Stimulated activated CD4-positive, alpha-beta T cell treated with anti-CD3 and anti-CD28 coated beads, Interleukin-15, amount 100 ng/mL, for 1 hour (primary cell): ENCODE results near the gene PLCL2.

Experiments
- DNase-seq, 2 donors: peaks; one replicate each; pipeline ENCODE4 v3.0.0-alpha.2; 2020; ENCODE audit warnings: low read depth in 1 of 2, low spot score in 1 of 2

Gene PLCL2

GRCh38 chr3:16913264-16913580 lies 28.5 kb downstream of the PLCL2 start:
- no peak for DNase-seq

DNA sequence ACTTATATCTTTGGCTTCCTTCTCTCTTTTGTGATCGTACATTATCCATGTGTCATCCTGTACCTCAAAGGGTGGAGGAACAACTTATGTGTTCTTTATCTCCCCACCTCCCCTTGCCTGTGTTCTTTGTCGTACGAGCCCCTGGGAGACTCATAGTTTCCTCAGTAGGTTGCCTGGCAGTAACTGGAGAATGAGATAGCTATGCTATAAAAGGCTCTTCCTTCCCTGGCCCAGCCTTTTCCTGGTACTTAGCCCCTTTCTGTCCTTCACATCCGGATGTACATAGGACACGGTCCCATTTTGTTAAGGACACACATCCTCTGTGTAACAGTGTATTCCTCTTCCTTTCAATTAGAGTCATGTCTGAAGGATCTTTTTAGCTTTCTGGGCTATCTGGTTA lies 32.1 kb downstream of the PLCL2 start:
- no peak for DNase-seq

- no peak for DNase-seq
Observed at GRCh38 chr3:16917256-16917935, 32.6 kb downstream of the PLCL2 start.

- DNase-seq, result no peak
Observed at GRCh38 chr3:16917980-16918682, 33.4 kb downstream of the PLCL2 start.

GRCh38 chr3:16918683-16919025 lies 33.9 kb downstream of the PLCL2 start:
- DNase-seq, result no peak

- no peak for DNase-seq
Observed at GRCh38 chr3:16923112-16923511, 38.4 kb downstream of the PLCL2 start.

- DNase-seq, result no peak
Observed at GRCh38 chr3:16927485-16927884, 42.7 kb downstream of the PLCL2 start.

GRCh38 chr3:16928386-16929132 lies 43.8 kb downstream of the PLCL2 start:
- no peak for DNase-seq

- no peak for DNase-seq
Observed at GRCh38 chr3:16929311-16929710, 44.6 kb downstream of the PLCL2 start.

GRCh38 chr3:16932877-16933276 lies 48.1 kb downstream of the PLCL2 start:
- no peak for DNase-seq

GRCh38 chr3:16935781-16936180 lies 51.0 kb downstream of the PLCL2 start:
- no peak for DNase-seq

- no peak for DNase-seq
Observed at GRCh38 chr3:16936233-16936632, 51.5 kb downstream of the PLCL2 start.

- no peak for DNase-seq
Observed at GRCh38 chr3:16936676-16937230, 52.0 kb downstream of the PLCL2 start.

- no peak for DNase-seq
Observed at GRCh38 chr3:16937326-16937845, 52.6 kb downstream of the PLCL2 start.

DNA sequence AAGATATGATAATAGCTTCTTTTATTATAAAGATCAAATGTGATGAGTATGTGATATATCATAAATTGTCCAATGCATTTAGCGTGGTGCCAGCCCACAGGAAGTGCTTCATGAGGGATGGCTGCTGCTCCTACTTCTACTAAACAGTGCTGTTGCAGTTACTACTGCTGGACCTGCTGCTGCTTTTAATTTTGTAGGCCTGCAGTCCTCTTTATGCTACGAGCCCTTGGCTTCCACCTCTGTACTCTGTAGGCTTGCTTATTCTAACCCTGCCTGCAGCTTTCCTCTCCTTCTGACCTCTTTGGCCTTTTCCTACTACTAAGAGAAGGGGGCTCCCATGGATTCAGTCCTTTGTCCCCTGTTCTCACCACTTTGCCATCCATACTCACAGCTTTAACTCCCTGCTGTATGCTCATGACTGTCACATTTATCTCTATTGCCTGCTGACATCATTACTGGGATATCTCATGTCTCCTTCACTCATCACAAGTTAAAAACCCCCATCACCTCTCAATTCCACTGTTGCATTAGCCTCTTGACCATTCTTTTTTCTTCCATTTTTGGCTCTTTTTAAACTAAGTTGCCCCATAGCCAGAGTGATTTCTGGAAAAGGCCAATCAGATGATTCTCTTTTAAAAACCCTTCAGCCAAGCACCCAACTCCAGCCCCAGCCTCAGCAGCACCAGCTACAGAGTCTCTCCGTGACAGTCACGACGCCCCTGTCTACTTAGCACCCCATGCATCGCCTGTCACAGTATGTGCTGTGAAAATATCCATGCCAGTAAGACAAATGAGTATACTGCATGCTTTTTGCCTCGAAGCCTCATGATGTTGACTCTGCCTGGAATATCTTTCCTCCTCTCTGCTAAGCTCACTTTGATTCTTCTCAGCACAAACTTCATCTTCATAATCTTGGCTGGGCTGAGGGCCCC lies 56.3 kb downstream of the PLCL2 start:
- DNase-seq, result no peak

- DNase-seq, result no peak
Observed at GRCh38 chr3:16942955-16943354, 58.2 kb downstream of the PLCL2 start.

- DNase-seq, result no peak
Observed at GRCh38 chr3:16943857-16944256, 59.1 kb downstream of the PLCL2 start.

GRCh38 chr3:16944356-16944755 lies 59.6 kb downstream of the PLCL2 start:
- DNase-seq, result no peak

DNA sequence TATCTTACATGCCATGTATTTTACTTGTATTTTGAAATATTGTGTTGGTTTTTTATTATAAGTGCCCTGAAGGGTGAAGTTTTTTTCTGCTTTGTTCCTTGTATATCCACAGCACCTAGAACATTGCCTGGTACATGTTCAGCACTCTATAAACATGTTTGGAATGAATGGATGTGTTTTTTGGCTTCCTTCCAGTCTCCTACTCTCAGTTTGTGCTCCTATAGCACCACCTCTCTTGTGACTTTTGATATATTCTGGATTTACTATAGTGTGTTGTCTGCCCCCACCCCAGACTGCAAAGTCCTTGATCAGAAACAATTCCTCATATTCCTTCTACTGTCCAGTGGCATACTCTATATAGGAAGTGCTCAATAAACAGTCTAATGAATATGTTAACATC lies 60.6 kb downstream of the PLCL2 start:
- DNase-seq, result no peak

DNA sequence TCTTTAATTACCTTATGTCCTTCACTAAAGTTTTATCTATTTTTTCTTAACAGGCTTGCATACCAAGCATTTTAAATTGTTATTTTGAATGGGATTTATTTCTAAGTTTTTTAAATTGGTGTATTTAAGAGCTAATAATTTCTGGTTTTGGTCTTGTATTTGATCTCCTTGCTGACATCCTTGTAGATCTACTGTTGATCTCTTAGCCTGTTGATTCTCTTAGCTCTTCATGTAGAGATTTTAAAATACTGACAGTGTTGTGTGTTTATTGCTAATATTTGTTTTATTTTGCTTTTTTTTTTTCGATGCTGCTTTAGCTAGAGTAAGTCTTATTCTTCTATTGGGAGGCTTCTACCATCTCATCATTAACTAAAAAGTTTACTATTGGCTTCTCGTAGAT lies 65.5 kb downstream of the PLCL2 start:
- DNase-seq, result no peak

DNA sequence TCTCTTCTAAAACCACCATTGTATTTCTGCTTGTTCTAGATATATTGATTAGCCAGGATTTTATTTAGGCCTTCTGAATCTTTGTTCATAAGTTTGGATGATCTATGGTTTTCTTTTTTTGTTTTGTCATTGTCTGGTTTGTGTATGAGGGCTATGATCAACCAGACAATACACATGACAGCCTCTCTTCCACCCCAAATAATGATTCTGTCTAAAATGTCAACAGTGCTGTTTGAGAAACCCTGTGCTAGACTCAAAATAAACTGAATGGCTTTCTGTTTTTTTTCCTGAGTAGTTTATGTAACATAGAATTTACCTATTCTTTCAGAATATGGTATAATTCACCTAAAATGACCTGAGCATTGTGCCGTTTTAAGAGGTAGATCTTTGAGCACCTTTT lies 66.1 kb downstream of the PLCL2 start:
- no peak for DNase-seq
